H1 (cell line): ENCODE results near the gene ANKRD11.

ENCODE experiments used
- CREB1 ChIP-seq: IDR thresholded peaks from 2 replicates; pipeline ENCODE4 v1.6.1; 2012; ENCODE audit warnings: inconsistent platforms
- CTCF ChIP-seq, 3 experiments: IDR thresholded peaks; 1 replicate in 2 of 3; 2 replicates in 1 of 3; pipeline versions ENCODE4 v1.5.1 to v1.6.1; 2011; ENCODE audit warnings: low read length in 3 of 3, mild to moderate bottlenecking in 3 of 3, inconsistent platforms in 2 of 3, low read depth in 1 of 3, moderate library complexity in 1 of 3; ENCODE audit not compliant: insufficient read depth in 1 of 3; ENCODE audit errors: control extremely low read depth in 1 of 3
- EP300 ChIP-seq, 2 experiments: IDR thresholded peaks; 1 replicate in 1 of 2; 2 replicates in 1 of 2; pipeline ENCODE4 v1.6.1; 2011 to 2012; ENCODE audit warnings: low read depth in 2 of 2, low read length in 2 of 2, mild to moderate bottlenecking in 2 of 2, borderline replicate concordance in 1 of 2, inconsistent platforms in 1 of 2, moderate library complexity in 1 of 2
- EZH2 ChIP-seq: fragments of 200-600 bp; sonication (generic); IDR thresholded peaks from 2 replicates; pipeline ENCODE4 v1.7.1; 2012; ENCODE audit warnings: low read depth, mild to moderate bottlenecking, moderate library complexity, low read length, inconsistent platforms; ENCODE audit not compliant: severe bottlenecking

- no peak for TF ChIP-seq EP300 (IDR thresholded peaks at IDR 0.05; ENCODE audit: borderline replicate concordance in 1 of 2, low read depth in 2 of 2, low read length in 2 of 2)
- no peak for TF ChIP-seq CTCF (IDR thresholded peaks at IDR 0.05; ENCODE audit: control extremely low read depth in 1 of 3, insufficient read depth in 1 of 3, low read depth in 1 of 3, low read length in 3 of 3)
- no peak for TF ChIP-seq CREB1
- TF ChIP-seq EZH2 = no peak
These were observed 96.5 kb downstream of the ANKRD11 start for GRCh38 chr16:89393738-89394406.
